Activated CD4-positive, CD25-positive, alpha-beta regulatory T cell (primary cell): ENCODE data around the gene COA3.
"Not testable (repeated sequence)": the region's sequence is repeated elsewhere in the genome, so short reads cannot be mapped to it uniquely, and the experiment has no call there.

Source experiments
- DNase-seq, 4 experiments: peaks; one replicate each; lab custom pipeline; 2025; lab: John Stamatoyannopoulos, UW

COA3 gene

GRCh38 chr17:42781639-42782165, 16.8 kb downstream of the COA3 start:
- no peak for DNase-seq

- no peak for DNase-seq
Measured at GRCh38 chr17:42780851-42781638, 17.5 kb downstream of the COA3 start.

GRCh38 chr17:42779936-42780850, 18.3 kb downstream of the COA3 start, which contains the start of gene WNK4:
Gene WNK4 (plus strand): TSS chr17:42780610. CDS start chr17:42780699, 89 bp downstream.
- DNase-seq: no peak

- no peak for DNase-seq
Measured at GRCh38 chr17:42779304-42779935, 19.1 kb downstream of the COA3 start.

GRCh38 chr17:42778570-42778969, 19.9 kb downstream of the COA3 start:
- DNase-seq: no peak

- no peak for DNase-seq
Measured at GRCh38 chr17:42775534-42776098, 22.9 kb downstream of the COA3 start.

GRCh38 chr17:42774066-42774745, 24.3 kb downstream of the COA3 start:
- no peak for DNase-seq

GRCh38 chr17:42773290-42774035, 25.0 kb downstream of the COA3 start, which contains the start of gene VPS25:
Gene VPS25 (plus strand): TSS chr17:42773449. CDS start chr17:42773476, 27 bp downstream.
- DNase-seq: peak; percentile 34 to 60 (median 49)

- DNase-seq: no peak
Measured at GRCh38 chr17:42772945-42773289, 25.6 kb downstream of the COA3 start.

- not testable (repeated sequence) for DNase-seq
Measured at GRCh38 chr17:42769964-42770363, 28.5 kb downstream of the COA3 start.

- not testable (repeated sequence) for DNase-seq
Measured at GRCh38 chr17:42768006-42768405, 30.5 kb downstream of the COA3 start.

- DNase-seq: no peak
Measured at GRCh38 chr17:42767512-42767911, 31.0 kb downstream of the COA3 start.

GRCh38 chr17:42766124-42766523, 32.4 kb downstream of the COA3 start:
- no peak for DNase-seq

GRCh38 chr17:42761638-42762037, 36.9 kb downstream of the COA3 start:
- no peak for DNase-seq

GRCh38 chr17:42760652-42761581, 37.6 kb downstream of the COA3 start, which contains the start of gene RAMP2:
Gene RAMP2 (plus strand): TSS chr17:42761227. CDS start chr17:42761262, 35 bp downstream.
- no peak for DNase-seq

- DNase-seq: no peak
Measured at GRCh38 chr17:42759982-42760651, 38.4 kb downstream of the COA3 start.

GRCh38 chr17:42754782-42755181, 43.7 kb downstream of the COA3 start:
- no peak for DNase-seq

- no peak for DNase-seq
Measured at GRCh38 chr17:42751628-42752027, 46.9 kb downstream of the COA3 start.
